Measurements from ENCODE around the gene DLGAP1.

Gene DLGAP1

GRCh38 chr18:3816610-3817363 lies 638.3 kb downstream of the DLGAP1 start:
- H3K27ac ChIP-seq: no peak overlapping the region
- no peak for TF ChIP-seq ZFX (IDR thresholded peaks at IDR 0.05; ENCODE audit: borderline replicate concordance)
- TF ChIP-seq, protein P1, sequence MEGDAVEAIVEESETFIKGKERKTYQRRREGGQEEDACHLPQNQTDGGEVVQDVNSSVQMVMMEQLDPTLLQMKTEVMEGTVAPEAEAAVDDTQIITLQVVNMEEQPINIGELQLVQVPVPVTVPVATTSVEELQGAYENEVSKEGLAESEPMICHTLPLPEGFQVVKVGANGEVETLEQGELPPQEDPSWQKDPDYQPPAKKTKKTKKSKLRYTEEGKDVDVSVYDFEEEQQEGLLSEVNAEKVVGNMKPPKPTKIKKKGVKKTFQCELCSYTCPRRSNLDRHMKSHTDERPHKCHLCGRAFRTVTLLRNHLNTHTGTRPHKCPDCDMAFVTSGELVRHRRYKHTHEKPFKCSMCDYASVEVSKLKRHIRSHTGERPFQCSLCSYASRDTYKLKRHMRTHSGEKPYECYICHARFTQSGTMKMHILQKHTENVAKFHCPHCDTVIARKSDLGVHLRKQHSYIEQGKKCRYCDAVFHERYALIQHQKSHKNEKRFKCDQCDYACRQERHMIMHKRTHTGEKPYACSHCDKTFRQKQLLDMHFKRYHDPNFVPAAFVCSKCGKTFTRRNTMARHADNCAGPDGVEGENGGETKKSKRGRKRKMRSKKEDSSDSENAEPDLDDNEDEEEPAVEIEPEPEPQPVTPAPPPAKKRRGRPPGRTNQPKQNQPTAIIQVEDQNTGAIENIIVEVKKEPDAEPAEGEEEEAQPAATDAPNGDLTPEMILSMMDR (IDR thresholded peaks at IDR 0.05): no peak

DNA sequence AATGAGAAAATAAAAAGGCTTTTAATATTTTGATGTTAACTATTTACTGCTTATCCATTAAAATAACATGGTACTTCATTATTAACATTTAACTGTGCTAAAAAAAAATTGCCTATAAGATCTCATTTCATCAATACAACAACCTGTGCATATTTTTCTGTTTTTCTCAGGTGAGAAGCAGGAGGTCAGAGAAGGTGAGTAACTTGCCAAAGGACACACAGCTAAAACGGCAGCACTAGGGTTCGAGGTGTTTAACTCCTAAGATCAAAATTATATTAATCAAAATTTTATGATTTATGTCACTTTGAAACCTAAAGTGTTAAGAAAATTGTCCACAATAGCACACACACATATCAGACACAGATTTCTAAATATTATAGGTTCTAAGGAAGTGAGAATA lies 639.1 kb downstream of the DLGAP1 start:
- TF ChIP-seq, protein P1 (IDR thresholded peaks at IDR 0.05): no peak
- no peak for TF ChIP-seq ZFX (IDR thresholded peaks at IDR 0.05; ENCODE audit: borderline replicate concordance)
- no peak overlapping the region for H3K27ac ChIP-seq

DNA sequence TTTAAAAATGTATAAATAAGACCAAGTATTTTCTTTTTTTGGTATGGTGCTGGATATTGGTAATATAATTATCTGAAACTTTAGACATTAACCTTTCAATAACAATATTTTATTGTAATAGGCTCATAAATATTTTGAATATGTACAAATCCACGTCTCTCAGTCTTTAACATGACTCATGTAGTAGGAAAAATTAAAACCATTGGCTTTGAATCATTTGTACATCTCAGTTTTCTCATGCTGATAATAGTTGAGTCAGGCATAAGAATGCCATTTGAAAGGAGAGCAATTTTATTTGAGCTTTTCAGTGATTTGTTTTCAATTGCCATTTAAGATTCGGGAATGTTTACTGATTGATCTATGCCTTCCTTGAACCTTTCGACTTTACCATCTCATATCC lies 640.3 kb downstream of the DLGAP1 start:
- TF ChIP-seq, protein P1 (IDR thresholded peaks at IDR 0.05): no peak
- no peak for TF ChIP-seq ZFX (IDR thresholded peaks at IDR 0.05; ENCODE audit: borderline replicate concordance)
- H3K27ac ChIP-seq: no peak overlapping the region

GRCh38 chr18:3810296-3810695 lies 644.8 kb downstream of the DLGAP1 start:
- TF ChIP-seq, protein P1 (IDR thresholded peaks at IDR 0.05): no peak
- TF ChIP-seq ZFX (IDR thresholded peaks at IDR 0.05; ENCODE audit: borderline replicate concordance): no peak
- H3K27ac ChIP-seq: no peak overlapping the region

DNA sequence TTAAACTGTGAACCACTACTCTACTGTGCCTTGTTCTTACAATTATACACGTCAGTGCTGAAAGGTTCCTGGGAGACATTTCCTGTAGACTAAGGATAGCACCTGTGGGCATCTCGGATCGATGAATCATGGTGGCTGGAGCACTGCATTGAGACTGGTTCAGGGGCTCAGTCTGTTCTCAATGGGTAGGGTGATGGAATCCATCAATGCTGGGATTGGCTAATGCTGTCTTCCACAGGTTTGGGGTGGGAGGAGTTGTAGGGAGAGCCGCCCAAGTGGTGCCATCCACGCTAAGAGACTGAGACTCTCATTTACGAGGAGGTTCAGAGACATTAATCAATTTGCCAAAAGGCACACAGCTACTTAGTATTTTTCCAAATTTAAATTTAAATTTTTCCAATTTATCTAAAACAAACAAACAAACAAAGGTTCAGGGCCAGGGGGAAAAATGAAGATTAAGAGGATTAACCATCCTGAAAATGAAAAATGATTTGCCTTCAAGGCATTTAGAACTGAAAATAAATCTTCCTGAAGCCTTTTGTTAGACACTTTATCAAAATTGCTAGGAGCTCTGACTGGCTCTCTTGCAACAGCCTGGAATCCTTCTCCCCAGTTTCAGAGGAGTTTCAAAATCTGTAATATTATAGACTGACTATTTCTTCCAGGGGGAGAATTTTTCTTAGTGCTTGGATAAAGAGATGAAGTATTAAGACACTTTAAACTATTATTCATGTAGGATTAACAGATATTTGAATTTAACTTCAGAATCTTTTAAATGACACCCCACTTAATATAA lies 645.9 kb downstream of the DLGAP1 start:
- TF ChIP-seq, protein P1 (IDR thresholded peaks at IDR 0.05): no peak
- no peak for TF ChIP-seq ZFX (IDR thresholded peaks at IDR 0.05; ENCODE audit: borderline replicate concordance)
- no peak overlapping the region for H3K27ac ChIP-seq

- no peak for TF ChIP-seq ZFX (IDR thresholded peaks at IDR 0.05; ENCODE audit: borderline replicate concordance)
- TF ChIP-seq, protein P1 (IDR thresholded peaks at IDR 0.05): no peak
- no peak overlapping the region for H3K27ac ChIP-seq
Measured at GRCh38 chr18:3806656-3807055, 648.5 kb downstream of the DLGAP1 start.

DNA sequence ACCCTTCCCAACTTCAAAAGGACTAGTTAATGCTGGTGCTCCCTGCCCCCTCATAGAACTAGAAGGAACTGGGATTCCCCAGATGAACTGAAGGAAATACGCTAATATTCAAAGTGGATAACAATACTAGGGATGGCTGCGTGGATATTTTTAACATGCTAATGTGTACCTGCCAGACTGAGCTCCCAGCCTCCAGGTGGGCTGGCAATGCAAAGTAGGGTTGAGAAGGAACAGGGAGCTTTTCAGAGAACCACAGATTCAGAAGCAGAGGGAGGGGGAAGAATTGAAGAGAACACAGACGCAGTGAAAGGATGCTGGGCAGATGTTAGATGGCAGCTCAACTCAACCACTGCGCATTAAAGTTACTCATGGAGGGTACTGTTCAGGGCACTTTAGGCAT lies 650.8 kb downstream of the DLGAP1 start:
- H3K27ac ChIP-seq: no peak overlapping the region
- TF ChIP-seq, protein P1 (IDR thresholded peaks at IDR 0.05): no peak
- no peak for TF ChIP-seq ZFX (IDR thresholded peaks at IDR 0.05; ENCODE audit: borderline replicate concordance)
